ENCODE measurements around the gene ADAMTS3.

The ADAMTS3 gene

GRCh38 chr4:72408568-72408967, 160.5 kb downstream of the ADAMTS3 start:
- no peak for DNase-seq (ENCODE audit: low spot score)

- no peak for DNase-seq (ENCODE audit: low spot score)
Observed at GRCh38 chr4:72405417-72405816, 163.6 kb downstream of the ADAMTS3 start.

GRCh38 chr4:72397314-72397713, 171.7 kb downstream of the ADAMTS3 start:
- no peak for DNase-seq (ENCODE audit: low spot score)

- no peak for DNase-seq (ENCODE audit: low spot score)
Observed at GRCh38 chr4:72394012-72394663, 174.9 kb downstream of the ADAMTS3 start.

GRCh38 chr4:72391281-72391680, 177.7 kb downstream of the ADAMTS3 start:
- DNase-seq (ENCODE audit: low spot score) = no peak

GRCh38 chr4:72390409-72390808, 178.6 kb downstream of the ADAMTS3 start:
- no peak for DNase-seq (ENCODE audit: low spot score)

GRCh38 chr4:72388521-72388920, 180.5 kb downstream of the ADAMTS3 start:
- no peak for DNase-seq (ENCODE audit: low spot score)

GRCh38 chr4:72387959-72388358, 181.1 kb downstream of the ADAMTS3 start:
- no peak for DNase-seq (ENCODE audit: low spot score)

GRCh38 chr4:72383439-72383838, 185.6 kb downstream of the ADAMTS3 start:
- no peak for DNase-seq (ENCODE audit: low spot score)

- no peak for DNase-seq (ENCODE audit: low spot score)
Observed at GRCh38 chr4:72378901-72379300, 190.1 kb downstream of the ADAMTS3 start.

GRCh38 chr4:72377491-72378194, 191.4 kb downstream of the ADAMTS3 start:
- no peak for DNase-seq (ENCODE audit: low spot score)

- no peak for DNase-seq (ENCODE audit: low spot score)
Observed at GRCh38 chr4:72376901-72377300, 192.1 kb downstream of the ADAMTS3 start.

GRCh38 chr4:72375073-72375736, 193.8 kb downstream of the ADAMTS3 start:
- DNase-seq (ENCODE audit: low spot score) = no peak

- DNase-seq (ENCODE audit: low spot score) = no peak
Observed at GRCh38 chr4:72374159-72374558, 194.9 kb downstream of the ADAMTS3 start.

- DNase-seq (ENCODE audit: low spot score) = no peak
Observed at GRCh38 chr4:72366601-72367000, 202.4 kb downstream of the ADAMTS3 start.

- DNase-seq (ENCODE audit: low spot score) = no peak
Observed at GRCh38 chr4:72365981-72366380, 203.0 kb downstream of the ADAMTS3 start.

GRCh38 chr4:72365016-72365415, 204.0 kb downstream of the ADAMTS3 start:
- DNase-seq (ENCODE audit: low spot score) = no peak

- no peak for DNase-seq (ENCODE audit: low spot score)
Observed at GRCh38 chr4:72360075-72360474, 208.9 kb downstream of the ADAMTS3 start.

- no peak for DNase-seq (ENCODE audit: low spot score)
Observed at GRCh38 chr4:72358483-72358882, 210.5 kb downstream of the ADAMTS3 start.

GRCh38 chr4:72357908-72358307, 211.1 kb downstream of the ADAMTS3 start:
- no peak for DNase-seq (ENCODE audit: low spot score)

GRCh38 chr4:72352711-72353110, 216.3 kb downstream of the ADAMTS3 start:
- no peak for DNase-seq (ENCODE audit: low spot score)

- no peak for DNase-seq (ENCODE audit: low spot score)
Observed at GRCh38 chr4:72351521-72351920, 217.5 kb downstream of the ADAMTS3 start.

- DNase-seq (ENCODE audit: low spot score) = no peak
Observed at GRCh38 chr4:72348701-72349100, 220.3 kb downstream of the ADAMTS3 start.
